Dermis blood vessel endothelial cell (primary cell): ENCODE measurements around the gene MBP. TPM values are rescaled to one million over a fixed set of nuclear protein-coding genes. Genes with fewer than 3 reads are reported as not detected.

ENCODE experiments used
- DNase-seq: peaks from one replicate; pipeline ENCODE4 v3.0.0; 2010
- total RNA-seq: library from RNA; depleted of rRNA; stranded (reverse); fragments of >200 nt; gene quantifications from 2 replicates; pipeline ENCODE4 v1.2.3, GENCODE V29; 2014

The MBP gene
- total RNA-seq, 1 donor from 2014 or later, result 6.3 TPM

DNA sequence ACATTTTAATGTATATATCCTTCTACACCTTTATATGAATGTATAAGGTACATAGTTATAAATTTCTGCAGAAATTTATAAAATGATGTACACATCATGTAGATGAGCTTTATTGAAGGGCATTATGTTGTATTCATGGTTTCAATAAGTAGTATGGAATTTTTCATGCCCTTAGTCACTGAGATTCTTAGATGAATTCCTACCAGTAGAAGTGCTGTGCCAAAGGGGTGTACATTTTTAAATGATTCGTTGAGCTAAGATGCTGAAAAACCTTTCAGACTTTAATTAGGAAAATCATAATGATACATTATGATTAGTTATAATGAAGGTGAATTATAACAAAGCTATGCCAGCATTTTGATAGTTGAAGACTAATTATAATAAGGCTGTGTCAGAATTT is 195.0 kb downstream of the MBP start:
- DNase-seq, result no peak

DNA sequence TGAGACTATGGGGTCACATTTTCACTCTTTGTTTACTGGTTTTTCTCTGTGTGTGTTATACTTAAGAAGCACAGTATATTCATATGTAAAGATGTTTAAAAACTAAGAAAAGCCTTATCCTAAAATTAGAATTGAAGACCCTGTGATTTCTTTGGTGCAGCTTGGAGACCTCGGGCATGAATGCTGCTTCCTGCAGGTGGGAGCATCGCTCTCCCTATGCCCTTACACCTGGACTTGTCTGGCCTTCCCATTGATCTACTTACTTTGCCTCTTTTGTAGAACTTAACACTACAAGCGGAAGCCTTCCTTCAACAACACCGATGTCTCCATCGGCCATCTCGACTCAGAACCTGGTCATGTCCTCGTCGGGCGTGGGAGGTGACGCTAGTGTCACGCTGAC is 195.7 kb downstream of the MBP start:
- DNase-seq, result no peak

DNA sequence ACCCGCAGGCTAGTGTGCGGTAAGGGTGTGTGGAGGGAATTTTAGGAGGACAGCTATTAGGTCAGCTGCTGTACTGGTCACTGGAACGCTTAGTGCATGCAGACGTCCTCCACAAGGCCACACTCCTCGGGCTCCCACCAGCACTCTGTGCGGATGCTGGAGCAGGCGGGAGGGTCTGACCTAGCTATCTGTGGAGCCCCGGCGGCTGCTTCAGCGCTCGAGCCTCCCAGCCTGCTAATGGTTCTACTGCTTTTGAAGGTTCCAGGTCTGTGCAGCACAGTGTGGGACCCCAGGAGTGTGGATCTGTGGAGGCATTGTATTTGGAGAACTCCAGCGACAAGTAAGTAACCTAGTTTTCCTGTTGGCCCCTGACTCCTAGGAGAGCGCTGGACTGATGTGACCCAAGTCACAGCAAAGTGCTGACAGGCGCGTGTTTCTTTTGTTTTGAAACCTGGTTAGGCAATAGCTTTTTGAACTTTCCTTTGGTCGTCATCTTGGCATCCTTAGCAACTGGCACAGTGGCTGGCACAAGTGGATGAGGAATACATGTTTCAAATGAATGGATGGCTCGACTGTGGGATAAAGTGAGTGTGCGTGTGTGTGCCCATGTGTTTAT is 196.8 kb downstream of the MBP start:
- DNase-seq, result no peak

DNA sequence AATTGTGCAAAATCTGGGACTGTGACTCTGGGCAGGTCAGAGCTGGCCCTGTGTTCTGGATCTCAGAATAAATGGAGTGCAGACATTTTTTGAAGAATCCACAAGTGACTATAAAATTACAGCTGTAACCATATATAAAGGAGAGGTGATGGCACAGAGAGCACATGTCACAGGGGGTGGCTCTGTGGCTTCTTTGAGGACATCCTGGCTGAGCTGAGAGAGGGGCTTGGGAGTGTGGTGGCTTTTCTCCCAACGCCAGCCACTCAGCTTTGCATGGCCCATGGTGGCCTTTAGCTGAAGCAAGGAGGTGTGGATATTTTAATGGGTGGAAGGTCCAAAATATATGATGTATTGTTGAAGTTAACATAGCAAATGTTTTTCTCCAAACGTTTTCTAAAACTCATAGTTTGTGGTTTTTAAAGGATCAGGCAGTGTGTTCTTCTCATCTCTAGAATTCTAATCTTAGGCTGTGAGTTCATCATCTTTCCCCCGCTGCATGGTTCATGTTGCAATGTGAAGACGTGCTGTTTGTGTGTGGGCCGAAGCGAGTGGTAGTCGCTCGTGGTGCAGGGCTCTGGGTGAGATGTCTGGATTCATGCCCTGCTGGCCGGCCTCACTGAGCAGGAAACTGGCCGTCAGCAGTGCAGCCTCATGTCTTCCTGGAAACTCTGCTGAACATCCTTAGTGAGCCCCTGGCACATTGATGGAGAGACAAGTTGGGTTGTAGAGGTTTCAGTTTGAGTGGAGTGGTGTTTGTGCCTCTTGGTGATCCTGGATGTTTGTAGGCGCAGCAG is 200.4 kb downstream of the MBP start:
- peak; percentile 34 for DNase-seq

DNA sequence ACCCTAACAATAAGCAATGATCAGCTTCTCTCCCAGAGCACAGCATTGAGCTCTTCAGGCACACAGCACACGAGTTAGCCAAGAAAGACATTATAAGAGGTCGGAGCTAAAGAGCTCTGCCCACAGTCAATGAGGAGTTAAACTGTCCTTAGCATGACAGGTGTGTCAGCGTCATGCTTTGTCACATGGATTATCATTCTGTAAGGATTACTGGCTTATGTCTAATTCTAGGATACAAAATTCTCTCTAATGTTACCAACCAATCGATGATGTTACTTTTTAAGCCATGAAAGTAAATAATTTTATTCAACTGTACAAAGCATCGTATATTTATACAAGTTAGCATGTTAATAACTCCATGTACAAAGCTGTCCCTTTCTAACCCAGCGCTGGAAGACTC is 201.4 kb downstream of the MBP start:
- no peak for DNase-seq

Other genes starting within 250 kb of the MBP start
- not detected in 2 replicates for gene GALR1, start 117.1 kb upstream of the MBP start, total RNA-seq